ENCODE results near the gene SOX11. TPM values are rescaled to one million over a fixed set of nuclear protein-coding genes. Genes with fewer than 3 reads are reported as not detected.

SOX11 gene
- total and polyA plus RNA-seq, 2 of the 8 experiments (the other 6 are each of a cell fraction or from before 2014, with no cell fraction given): 9.0 to 55.6 TPM

DNA sequence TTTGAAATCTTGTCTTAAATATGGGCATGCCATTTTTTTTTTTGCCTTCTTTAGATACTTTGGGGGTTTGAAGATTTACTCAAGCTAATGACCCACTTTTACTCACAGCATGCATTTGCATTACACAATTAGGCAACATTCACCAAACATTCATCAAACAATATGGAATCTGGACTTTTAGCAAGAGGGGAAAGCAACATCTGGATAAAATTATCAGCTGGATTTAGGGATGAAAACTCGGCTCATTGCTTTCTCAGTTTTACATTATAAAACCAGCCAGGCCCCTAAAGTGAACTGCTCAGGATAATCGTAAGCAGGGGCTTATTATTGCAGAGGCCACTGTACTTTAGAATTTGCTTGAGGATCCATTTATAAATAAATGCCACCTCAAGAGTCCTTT is 44.7 kb downstream of the SOX11 start (continued):
- no peak for TF ChIP-seq HDAC6 (IDR thresholded peaks at IDR 0.05; ENCODE audit: low read depth, low read length)
